Transverse colon (tissue), 4 donors: Measurements from ENCODE around the gene PTPN1. TPM values are rescaled to one million over a fixed set of nuclear protein-coding genes. Genes with fewer than 3 reads are reported as not detected.

Experiments
- DNase-seq: peaks from one replicate; pipeline ENCODE4 v3.0.0-alpha.2; 2019
- H3K27ac ChIP-seq, 4 donors: fragments of 200-600 bp; sonication (generic); 2 replicates each; pipeline ENCODE4 v1.5.1; 2016 to 2018; ENCODE audit warnings: inconsistent platforms in 4 of 4
- H3K27me3 ChIP-seq: fragments of 200-600 bp; sonication (generic); 2 replicates; pipeline ENCODE4 v1.5.1; 2017; ENCODE audit warnings: inconsistent platforms
- H3K36me3 ChIP-seq, 4 donors: fragments of 200-600 bp; sonication (generic); 2 replicates each; pipeline ENCODE4 v1.5.1; 2017 to 2019; ENCODE audit warnings: inconsistent platforms in 4 of 4
- H3K4me1 ChIP-seq, 4 donors: fragments of 200-600 bp; sonication (generic); 2 replicates each; pipeline ENCODE4 v1.5.1; 2017 to 2020; ENCODE audit warnings: inconsistent platforms in 4 of 4
- H3K4me3 ChIP-seq, 4 donors: fragments of 200-600 bp; sonication (generic); 1 replicate in 1 of 4; 2 replicates in 3 of 4; pipeline versions ENCODE4 v1.5.1 to v1.6.1; 2017 to 2019; ENCODE audit warnings: inconsistent platforms in 4 of 4
- H3K9me3 ChIP-seq, 2 donors: fragments of 200-600 bp; sonication (generic); 2 replicates each; pipeline ENCODE4 v1.5.1; 2017 to 2019; ENCODE audit warnings: inconsistent platforms in 2 of 2
- EP300 ChIP-seq: sonication (generic); formaldehyde crosslinking; IDR thresholded peaks from one replicate; pipeline ENCODE4 v1.6.1; 2017; ENCODE audit warnings: antibody characterized with exemption, low read depth
- POLR2A ChIP-seq: fragments of 450-650 bp; IDR thresholded peaks from one replicate; pipeline ENCODE4 v1.6.1; 2016; ENCODE audit warnings: antibody characterized with exemption, mild to moderate bottlenecking, moderate library complexity
- POLR2AphosphoS5 ChIP-seq, 3 donors: sonication (generic); formaldehyde crosslinking; IDR thresholded peaks; one replicate each; pipeline ENCODE4 v1.6.1; 2016; ENCODE audit warnings: antibody characterized with exemption in 3 of 3
- WGBS, 2 donors: methylation state at CpG; one replicate each; pipeline ENCODE4 v1.1.5; 2018; ENCODE audit warnings: low coverage in 1 of 2; 5-methylcytosine and 5-hydroxymethylcytosine counted together
- in situ Hi-C, 4 donors: fragments of 200-750 bp; cut with MboI; loops; one replicate each; pipeline versions ENCODE4 v1.15.0 to v1.15.1; 2017; ENCODE audit warnings: low sequenced_read_pairs in 3 of 4, low pct_ligation_motif_present in 1 of 4, low pct_unique_long_range_greater_than_20kb in 1 of 4
- intact Hi-C: fragments of 100-400 bp; cut with DNase I; formaldehyde crosslinking; loops from one replicate; pipeline ENCODE4 v1.15.1; 2023; ENCODE audit warnings: low total_unique reads
- total RNA-seq, 4 donors: library from RNA; depleted of rRNA; stranded (reverse); fragments of >200 nt; gene quantifications; one replicate each; pipeline ENCODE4 v1.1.0, GENCODE V29; 2016
- TF ChIP-seq, protein P1 (sequence below), 5 experiments: fragments of 200-600 bp in 3 of 5; fragments of 450-650 bp in 2 of 5; sonication (generic) in 3 of 5; IDR thresholded peaks; 1 replicate in 2 of 5; 2 replicates in 3 of 5; pipeline ENCODE4 v1.5.1; 2016 to 2017; ENCODE audit warnings: antibody characterized with exemption in 5 of 5, inconsistent platforms in 3 of 5, mild to moderate bottlenecking in 2 of 5, moderate library complexity in 1 of 5

Gene PTPN1
- total RNA-seq, 4 donors from 2014 or later = 19.3 to 34.8 (median 28.8) TPM

DNA sequence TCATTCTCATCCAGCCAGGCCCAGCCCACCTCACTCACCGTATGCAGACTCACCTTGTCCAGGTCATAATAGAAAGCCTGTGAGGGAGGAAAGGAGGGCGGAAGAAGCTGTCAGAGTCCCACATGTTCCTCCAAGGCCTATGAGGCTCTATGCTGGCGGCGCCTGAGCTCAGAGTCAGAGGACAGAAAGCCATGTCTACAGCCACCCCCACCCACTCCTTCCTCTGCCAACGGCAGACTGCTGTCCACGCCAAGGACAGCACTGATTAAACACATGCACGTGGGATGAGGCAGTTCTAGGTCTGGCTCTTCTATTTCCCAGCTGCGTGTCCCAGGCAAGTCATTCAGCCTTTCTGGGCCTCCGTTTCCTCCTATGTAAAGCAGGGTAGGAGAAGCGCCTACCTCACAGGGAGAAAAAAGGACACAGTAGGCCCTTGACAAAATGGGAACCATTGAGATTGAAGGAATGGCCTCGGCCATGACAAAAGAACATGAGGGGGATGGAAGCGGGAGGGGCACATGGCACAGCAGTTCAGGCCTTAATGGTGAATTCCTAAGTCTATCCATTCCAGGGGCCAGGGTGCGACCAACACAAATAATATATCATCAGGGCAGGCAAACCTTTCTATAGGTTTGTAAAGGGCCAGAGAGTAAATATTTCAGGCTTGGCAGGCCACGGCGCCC lies 101.1 kb downstream of the PTPN1 start:
- DNase-seq = no peak
- H3K4me3 ChIP-seq = no peak overlapping the region
- 69% methylated on average over 15 of the region's 15 CpGs; no CpG with 5 or more reads in 1 of the 2 donors for WGBS, 2 donors
- no peaks in the 10 kb centered on the region for H3K9me3 ChIP-seq
- no peaks in the 10 kb centered on the region for H3K36me3 ChIP-seq
- H3K27ac ChIP-seq = no peak overlapping the region
- H3K4me1 ChIP-seq = no peaks in the 10 kb centered on the region
- intact Hi-C loops (no loop called here), in situ Hi-C loops (no loop called here)
- TF ChIP-seq POLR2AphosphoS5 (IDR thresholded peaks at IDR 0.05) = no peak
- TF ChIP-seq, protein P1, sequence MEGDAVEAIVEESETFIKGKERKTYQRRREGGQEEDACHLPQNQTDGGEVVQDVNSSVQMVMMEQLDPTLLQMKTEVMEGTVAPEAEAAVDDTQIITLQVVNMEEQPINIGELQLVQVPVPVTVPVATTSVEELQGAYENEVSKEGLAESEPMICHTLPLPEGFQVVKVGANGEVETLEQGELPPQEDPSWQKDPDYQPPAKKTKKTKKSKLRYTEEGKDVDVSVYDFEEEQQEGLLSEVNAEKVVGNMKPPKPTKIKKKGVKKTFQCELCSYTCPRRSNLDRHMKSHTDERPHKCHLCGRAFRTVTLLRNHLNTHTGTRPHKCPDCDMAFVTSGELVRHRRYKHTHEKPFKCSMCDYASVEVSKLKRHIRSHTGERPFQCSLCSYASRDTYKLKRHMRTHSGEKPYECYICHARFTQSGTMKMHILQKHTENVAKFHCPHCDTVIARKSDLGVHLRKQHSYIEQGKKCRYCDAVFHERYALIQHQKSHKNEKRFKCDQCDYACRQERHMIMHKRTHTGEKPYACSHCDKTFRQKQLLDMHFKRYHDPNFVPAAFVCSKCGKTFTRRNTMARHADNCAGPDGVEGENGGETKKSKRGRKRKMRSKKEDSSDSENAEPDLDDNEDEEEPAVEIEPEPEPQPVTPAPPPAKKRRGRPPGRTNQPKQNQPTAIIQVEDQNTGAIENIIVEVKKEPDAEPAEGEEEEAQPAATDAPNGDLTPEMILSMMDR (IDR thresholded peaks at IDR 0.05) = no peak
- H3K27me3 ChIP-seq = no peaks in the 10 kb centered on the region

DNA sequence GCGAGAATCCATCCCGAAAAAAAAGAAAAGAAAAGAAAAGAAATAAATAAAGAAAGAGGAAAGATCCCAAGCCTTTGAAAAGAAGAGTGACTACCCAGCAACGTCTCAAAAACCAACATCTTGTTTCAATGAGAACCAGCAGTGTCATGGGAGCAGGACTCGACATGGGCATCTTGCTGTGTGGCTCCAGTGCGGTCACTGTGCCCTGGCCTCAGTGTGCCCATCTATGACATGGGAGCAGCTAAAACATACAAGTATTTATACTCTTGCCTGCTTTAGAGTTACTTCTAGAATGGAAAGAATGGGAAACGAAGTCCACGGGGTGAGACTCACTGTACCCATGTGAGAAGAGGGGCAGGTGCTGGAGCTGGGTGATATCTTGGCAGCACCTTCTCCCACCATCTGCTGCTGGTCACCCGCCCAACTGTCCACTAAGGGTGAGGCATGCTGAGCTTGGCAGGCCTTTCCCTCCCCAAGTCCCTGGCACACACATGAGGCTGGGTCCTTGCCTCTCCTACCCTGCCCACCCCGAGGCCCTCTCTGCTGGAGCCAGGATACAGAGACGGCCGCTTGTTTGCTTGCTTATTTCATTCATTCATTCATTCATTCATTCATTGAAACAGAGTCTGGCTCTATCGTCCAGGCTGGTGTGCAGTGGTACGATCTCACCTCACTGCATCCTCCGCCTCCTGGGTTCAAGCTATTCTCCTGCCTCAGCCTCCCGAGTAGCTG lies 103.4 kb downstream of the PTPN1 start:
- in situ Hi-C loops = no loop called here
- DNase-seq = no peak
- Histone ChIP-seq H3K27me3 (no peaks in the 10 kb centered on the region), H3K4me3 (no peak overlapping the region), H3K9me3 (no peaks in the 10 kb centered on the region), H3K4me1 (no peaks in the 10 kb centered on the region), H3K36me3 (no peaks in the 10 kb centered on the region), H3K27ac (no peak overlapping the region)
- no peak for TF ChIP-seq POLR2AphosphoS5 (IDR thresholded peaks at IDR 0.05)
- TF ChIP-seq, protein P1 (IDR thresholded peaks at IDR 0.05) = no peak
- no peak for TF ChIP-seq EP300
- TF ChIP-seq POLR2A = no peak
- 85 to 87% methylated on average over 4 to 15 of the region's 15 CpGs for WGBS, 2 donors
- intact Hi-C loops = no loop called here

DNA sequence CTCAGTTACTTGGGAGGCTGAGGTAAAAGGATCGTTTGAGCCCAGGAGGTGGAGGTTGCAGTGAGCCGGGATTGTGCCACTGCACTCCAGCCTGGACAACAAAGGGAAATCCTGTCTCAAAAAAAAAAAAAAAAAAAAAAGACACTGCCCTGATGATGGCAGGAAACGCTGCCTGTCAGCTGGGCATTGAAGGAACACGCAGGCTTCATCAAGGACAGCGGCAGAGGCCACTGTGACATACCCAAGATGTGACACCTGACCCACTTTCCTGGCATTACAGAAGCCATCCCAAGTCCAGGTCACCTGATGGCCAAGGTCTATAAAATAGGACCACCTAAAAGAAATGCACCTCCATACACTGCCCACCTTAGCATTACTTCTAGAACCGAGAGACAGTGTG lies 105.2 kb downstream of the PTPN1 start:
- WGBS, 2 donors = 86 to 94% methylated on average over 2 to 6 of the region's 6 CpGs
- TF ChIP-seq EP300 = no peak
- TF ChIP-seq, protein P1 (IDR thresholded peaks at IDR 0.05) = no peak
- TF ChIP-seq POLR2AphosphoS5 (IDR thresholded peaks at IDR 0.05) = no peak
- TF ChIP-seq POLR2A = no peak
- in situ Hi-C loops (no loop called here), intact Hi-C loops (no loop called here)
- Histone ChIP-seq H3K4me1 (no peaks in the 10 kb centered on the region), H3K4me3 (no peak overlapping the region), H3K27me3 (no peaks in the 10 kb centered on the region), H3K27ac (no peak overlapping the region), H3K36me3 (no peaks in the 10 kb centered on the region), H3K9me3 (no peaks in the 10 kb centered on the region)
- DNase-seq = no peak

DNA sequence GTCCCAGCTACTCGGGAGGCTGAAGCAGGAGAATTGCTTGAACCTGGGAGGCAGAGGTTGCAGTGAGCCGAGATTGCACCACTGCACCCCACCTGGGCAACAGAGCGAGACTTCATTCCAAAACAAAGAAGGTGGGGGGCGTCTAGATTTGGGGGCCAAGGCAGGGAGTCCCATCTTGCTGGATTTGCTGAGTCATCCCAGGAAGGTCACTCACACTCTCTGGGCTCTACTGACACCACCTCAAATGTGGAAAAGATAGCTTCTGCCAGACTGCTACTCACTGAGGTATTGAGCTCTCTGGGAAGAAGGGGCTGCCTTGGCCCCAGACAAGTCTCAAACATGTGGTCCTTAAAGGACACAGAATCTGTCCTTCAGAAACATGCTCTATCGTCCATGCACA lies 106.8 kb downstream of the PTPN1 start:
- no peak for DNase-seq
- Histone ChIP-seq H3K4me1 (no peaks in the 10 kb centered on the region), H3K27ac (no peak overlapping the region), H3K9me3 (no peaks in the 10 kb centered on the region), H3K36me3 (no peaks in the 10 kb centered on the region), H3K27me3 (no peaks in the 10 kb centered on the region), H3K4me3 (no peak overlapping the region)
- TF ChIP-seq POLR2AphosphoS5 (IDR thresholded peaks at IDR 0.05) (no peak), EP300 (no peak), POLR2A (no peak)
- TF ChIP-seq, protein P1 (IDR thresholded peaks at IDR 0.05) = no peak
- intact Hi-C loops (no loop called here), in situ Hi-C loops (no loop called here)
- WGBS, 2 donors = 89% methylated on average over 5 of the region's 5 CpGs; no CpG with 5 or more reads in 1 of the 2 donors
